GM21447 (cell line): ENCODE data around the gene ENC1.

ENCODE experiments used
- ATAC-seq: cut with Tn5 transposase; IDR thresholded peaks from one replicate; pipeline ENCODE4 v1.9.1; 2021; ENCODE audit not compliant: unreplicated experiment

ENC1 gene

DNA sequence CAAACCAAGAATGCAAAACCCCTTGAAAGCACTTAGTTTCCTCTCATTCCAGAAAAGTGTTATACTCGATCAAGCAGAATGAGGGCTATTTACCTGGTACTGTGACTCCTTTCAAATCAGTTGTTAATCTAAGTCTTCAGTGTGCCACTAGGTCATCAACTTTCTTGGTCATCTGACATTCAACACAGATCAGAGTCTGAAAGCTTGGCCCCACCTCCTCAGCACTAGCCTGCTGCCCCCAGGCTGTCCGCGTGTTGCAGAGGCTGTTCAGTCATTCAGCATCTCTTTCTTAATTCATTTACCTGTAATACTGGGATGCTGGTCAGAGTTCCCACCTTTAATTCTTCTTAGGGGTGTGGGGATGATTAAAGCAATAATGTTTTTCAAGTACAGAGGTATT, 28.5 kb downstream of the ENC1 start:
- no peak for ATAC-seq

DNA sequence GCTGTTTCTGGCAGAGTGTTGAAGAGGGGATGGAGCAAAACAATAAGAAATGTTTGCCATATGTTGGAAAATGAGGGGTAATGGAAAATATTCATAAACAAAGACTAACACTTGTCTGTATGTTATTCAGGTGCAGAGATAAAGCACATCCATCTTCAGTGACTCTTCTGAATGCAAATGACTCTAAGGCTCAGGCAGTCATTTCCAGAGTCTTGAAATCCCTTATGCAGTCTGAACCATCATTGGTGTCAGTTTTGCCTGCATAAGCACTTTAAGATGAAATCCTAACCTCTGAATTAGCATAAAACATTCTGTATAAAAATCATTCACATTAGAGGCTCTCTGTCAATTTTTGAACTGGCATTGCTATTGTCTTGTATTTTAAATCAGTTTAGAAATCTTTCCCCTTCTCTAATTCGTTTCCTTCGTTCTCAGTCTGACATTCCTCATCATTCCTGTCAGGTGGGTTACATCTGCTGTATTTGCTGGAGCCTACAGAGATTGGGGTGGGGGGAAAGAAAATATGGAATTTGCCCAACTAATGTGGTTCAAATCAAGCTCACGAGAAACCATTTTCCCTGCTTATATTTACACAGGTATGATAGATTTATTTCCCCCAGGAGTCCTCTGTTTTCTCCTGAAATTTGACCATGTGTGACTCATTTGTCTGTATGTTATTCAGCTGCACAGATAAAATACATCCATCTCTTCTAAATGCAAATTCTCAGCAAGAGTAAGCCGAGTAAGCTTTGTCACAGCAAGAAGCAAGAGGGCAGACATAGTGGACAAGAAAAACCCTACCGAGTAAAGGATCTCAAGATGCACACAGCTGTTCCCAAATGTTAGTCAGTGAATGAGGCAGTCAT, 31.6 kb downstream of the ENC1 start:
- ATAC-seq, result no peak

- ATAC-seq, result no peak
Observed at GRCh38 chr5:74605759-74606158, 34.8 kb downstream of the ENC1 start.

GRCh38 chr5:74603376-74603775, 37.2 kb downstream of the ENC1 start:
- ATAC-seq, result no peak

DNA sequence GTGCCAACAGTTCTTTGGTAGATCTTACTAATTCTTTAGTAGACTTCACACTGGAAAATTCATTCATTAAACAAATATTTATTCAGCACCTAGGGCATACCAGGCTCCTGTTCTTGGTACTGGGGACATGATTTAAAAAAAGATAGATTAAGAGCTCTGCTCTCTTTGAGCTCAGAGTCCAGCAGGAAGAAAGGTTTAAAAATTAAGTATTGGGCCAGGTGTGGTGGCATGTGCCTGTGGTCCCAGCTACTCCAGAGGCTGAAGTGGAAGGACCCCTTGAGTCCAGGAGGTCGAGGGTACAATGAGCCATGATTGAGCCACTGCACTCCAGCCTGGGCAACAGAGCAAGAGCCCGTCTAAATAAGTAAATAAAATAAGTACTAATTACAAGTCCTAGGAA, 41.4 kb downstream of the ENC1 start:
- no peak for ATAC-seq

- ATAC-seq, result no peak
Observed at GRCh38 chr5:74598731-74599130, 41.8 kb downstream of the ENC1 start.

DNA sequence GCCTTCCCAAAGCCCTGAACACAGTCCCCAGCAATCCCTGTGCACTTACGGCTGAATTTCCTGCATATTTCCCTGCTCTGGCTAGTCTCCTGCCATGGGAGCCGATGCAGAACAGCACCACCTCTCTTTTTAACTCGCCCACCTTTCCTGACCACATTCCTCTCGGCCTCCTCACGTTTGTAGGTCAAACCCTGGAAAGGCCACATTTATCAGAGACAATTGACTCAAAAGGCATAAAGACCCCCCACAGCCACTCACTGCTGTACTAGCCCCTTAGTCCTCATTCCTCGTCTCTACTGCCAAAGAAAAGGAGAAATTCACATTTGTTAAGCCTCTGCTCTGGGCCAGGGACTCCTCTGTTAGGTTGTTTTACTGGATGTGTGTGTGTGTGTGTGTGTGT, 43.6 kb downstream of the ENC1 start:
- ATAC-seq, result no peak

DNA sequence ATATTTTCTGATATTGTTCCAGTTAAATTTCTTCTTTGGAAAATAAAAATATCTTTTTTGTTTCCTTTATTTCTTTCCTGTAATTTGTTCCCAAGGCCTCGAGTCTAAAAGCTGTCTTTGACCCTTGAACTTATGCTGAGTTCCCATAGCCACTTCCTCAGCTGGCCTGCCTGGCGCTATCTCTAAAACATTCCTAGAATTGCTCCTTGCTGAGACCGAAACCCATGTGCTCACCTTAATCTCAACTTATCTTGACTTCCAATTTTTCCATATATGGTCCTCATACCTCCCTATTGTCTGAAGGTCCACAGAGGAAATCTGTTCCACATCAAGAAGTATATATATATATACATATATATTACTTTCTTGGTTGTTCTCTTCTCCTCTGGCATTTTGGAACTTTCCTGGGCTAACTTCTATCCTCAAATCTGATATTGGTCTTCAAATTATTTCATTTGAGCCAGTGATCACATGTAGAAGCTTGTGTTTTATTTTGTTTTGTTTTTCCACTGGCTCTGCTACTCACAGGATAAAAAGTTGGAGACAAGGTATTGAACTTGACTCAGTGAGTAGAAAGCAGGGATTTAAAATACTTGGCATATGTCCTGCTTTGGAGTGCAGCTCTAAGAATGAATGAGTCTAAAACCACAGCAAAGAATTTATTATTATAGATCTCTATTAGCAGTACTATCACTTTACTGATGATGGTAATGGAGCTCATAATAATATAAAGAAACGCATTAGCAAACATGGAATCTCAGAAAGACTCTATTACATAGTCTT, 45.2 kb downstream of the ENC1 start:
- no peak for ATAC-seq

DNA sequence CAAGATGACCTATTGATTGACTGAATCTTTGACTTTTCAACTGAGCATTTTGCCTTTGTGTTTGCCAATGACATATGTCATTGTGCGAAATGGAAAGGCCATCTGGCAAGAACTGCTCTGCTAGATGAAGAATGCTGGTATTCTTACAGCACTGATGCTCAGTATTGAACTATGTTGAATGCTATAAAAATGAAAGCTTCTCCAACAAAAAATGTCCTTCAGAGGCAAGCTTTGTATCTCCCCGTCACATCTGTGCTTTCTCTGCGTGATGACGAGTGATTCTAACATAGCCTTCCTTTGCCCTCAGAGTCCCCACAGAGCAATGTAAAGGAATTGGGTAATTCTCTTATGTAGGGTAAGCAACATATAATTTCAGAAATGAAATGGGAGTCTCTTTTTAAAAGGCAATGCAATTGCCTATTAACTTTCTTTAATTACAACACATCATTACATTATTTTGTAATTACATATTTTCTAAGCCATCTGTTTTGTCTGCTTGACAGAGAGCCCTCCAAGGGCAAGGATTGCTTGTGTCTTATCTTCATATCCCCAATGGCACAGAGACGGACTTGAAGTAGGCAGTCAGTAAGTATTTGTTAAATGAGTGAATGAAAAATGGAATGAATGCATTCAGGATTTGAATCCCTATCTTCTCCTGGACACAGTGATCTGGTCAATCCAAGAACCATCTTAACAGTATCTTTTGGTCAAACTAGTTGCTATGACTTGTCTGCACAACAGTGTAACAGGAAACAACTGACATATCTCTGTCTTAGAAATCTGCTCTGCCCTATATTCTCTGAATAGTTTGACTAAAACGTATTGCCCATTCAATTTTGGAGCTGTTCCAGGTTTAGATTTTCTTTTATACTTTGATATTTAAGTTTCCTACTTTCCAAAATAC, 46.1 kb downstream of the ENC1 start:
- ATAC-seq, result no peak

DNA sequence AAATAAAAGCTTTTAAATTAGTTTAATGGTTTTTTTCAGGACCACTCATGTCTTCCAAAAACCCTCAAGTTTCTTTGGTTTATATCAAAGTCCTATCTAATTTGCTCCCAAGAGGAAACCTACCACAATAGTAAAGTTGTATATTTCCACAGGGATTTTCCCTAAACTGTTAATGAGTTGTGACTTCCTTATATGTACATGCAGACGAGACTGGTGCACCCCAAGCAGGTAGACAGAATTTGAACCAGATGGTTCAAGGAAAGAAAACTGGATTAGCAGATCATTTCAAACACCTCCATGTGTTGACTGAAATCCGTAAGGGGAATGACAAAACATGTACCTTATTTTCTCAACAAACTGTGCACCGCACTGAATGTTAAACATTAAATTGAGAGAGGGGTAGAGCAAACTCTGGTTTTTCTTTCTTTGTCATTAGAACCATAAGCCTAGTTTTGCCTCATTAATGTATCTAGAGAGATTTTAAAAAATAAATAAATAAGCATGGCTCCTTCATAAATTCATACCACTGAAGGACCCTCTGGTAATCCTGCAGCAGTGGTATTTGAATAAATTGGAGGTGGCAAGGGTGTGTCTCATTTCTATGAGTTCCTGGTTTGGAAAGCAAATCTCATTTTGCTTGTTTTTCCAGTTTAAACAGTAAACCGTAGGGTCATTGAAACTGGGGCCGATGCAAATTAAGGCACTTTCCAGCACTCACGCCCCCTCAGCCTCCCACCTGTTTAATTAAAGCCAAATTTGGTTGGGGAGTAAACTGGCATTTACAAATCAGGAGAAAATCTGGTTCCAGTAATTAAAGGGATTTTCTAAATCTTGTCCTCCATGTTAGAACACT, 51.1 kb downstream of the ENC1 start:
- no peak for ATAC-seq

GRCh38 chr5:74588415-74588814, 52.1 kb downstream of the ENC1 start:
- no peak for ATAC-seq

DNA sequence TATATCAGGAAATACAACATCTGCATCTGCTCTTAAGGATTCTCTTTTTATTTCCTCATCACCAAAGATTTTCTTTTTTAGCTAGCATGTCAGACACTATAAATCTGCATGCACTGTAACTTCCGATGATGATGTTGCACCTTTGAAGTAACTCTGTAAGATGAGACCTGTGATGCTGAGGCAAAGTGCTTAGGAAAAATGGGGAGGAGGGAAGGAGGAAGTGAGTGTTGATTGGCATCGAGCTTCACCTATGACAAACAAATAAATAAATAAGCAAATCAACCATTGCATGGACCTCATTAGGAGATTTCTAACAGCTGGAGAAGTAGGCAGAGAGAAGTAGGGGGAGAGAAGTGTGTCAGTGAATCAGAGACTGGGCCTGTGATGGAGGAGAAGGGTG, 52.6 kb downstream of the ENC1 start:
- no peak for ATAC-seq

DNA sequence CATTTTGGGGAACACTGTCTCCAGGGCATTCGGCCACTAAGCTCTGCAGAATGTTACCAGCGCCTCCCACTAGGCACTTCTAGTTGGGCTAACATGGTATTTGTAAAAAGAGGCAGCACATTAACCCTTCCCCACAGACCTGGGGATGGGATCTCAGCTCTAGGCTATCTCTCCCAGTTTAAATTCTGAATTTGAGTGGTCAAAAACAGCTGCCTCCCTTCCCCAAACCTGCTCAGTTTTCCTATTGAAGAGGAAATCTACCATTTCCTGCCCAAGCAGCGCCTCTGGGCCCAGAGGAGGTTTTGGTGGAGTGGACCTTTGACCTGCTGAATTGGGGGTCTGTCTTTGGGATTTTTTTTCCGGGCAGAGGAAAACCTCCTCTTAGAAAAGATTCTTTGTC, 53.2 kb downstream of the ENC1 start:
- ATAC-seq, result no peak

DNA sequence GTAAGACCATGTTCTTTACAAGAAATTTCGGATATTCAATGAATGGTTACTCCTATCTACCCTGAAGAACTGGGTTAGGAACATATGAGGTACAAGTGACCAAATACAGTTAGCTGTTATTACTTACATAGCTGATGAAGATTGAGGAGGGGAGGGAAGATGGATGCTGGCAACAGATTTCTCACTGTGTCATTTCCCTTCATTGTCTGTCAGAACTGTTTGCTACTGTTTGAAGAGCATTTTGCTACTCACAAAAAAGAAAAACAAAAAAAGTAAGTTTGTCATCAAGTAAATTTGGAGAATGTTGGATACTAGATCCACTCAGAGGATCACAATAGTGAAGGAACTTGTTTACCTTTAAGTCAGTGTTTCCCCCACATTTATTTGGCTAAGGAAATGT, 53.7 kb downstream of the ENC1 start:
- ATAC-seq, result no peak

DNA sequence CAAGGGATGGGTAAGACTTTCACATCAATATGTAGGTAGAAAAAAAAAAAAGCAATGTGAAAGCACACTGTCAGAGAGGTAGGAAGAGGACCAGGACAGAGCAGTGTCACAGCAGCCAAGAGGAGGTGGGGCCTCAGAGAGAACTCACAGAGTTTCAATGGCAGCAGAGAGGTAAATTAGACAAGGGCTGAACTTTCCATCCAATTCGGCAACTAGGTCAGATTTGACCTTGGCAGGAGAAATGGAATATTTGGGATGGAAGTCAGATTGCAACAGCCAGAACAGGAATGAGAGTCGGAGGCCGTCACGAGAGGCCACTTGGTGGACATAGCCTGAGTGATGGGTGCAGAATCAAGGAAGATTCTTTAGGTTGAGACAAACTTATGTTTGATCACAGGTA, 57.7 kb downstream of the ENC1 start:
- no peak for ATAC-seq

GRCh38 chr5:74581988-74582365, 58.6 kb downstream of the ENC1 start:
- ATAC-seq, result no peak

DNA sequence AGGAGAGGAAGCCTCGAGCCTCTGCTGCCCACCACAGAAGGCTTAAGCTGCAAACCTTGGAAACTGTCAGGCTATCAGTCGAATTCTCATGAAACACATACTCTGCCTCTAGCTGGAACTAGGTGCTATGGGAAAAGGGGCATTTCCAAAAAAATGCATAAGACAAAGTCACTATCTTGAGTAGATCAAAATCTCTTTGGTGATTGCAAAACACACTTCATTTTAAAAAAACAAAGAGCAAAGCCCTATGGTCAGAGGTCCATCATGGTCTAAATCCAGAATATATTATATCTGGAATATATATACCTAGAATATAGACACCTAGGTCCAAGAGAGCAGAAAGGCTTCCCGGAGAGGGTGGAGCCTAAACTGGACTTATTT, 59.8 kb downstream of the ENC1 start:
- ATAC-seq, result no peak

DNA sequence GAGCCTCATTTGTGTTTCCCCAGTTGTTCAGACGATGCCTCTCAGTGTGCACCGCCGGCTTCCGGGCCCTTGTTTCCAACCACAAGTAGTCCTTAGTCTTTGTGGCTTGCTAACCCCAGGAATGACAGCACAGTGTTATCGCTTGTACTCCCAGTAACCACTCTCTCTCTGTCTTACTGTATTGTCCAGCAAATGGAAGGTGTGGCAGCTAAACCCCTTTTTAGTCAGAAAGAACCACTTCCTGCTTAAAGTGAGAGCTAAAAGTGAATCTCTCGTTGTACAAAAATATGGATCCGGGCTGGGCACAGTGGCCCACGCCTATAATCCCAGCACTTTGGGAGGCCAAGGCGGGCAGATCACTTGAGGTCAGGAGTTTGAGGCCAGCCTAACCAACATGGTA, 61.3 kb downstream of the ENC1 start:
- ATAC-seq, result peak; percentile 52

DNA sequence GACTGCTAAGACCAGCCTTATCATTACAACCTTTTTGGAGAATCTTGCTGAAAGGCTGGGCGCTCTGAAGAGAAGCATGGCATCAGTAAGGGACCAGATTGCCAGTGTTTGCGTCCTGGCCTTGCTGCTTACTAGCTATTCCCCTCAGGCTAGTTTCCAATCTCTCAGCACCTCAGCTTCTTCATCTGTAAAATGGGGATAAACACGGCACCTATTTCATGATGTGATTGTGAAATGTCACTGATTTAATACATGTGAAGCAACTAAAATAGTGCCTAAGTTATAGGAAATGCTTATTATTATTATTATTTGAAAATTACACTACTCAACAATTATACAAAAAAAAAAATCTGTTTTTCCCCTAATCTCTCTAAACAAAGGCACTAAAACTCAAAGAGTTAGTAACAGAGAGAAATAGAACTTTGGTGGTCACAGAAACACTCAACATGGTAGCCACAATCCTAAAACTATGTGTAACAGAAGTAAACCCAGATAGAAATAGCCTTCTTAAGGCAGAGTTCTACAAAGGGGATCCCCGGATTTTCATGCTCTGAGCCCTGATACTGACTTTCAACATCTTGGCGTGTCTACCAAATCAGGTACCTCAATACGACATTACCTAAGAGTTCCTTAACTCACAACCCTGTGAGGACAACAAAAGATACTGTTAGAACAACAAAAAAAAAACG, 62.0 kb downstream of the ENC1 start:
- no peak for ATAC-seq
